Activated naive CD8-positive, alpha-beta T cell treated with anti-CD3 and anti-CD28 coated beads, Interleukin-2, amount 10 ng/mL, durations not matched to agents 7 days and 5 days (primary cell): ENCODE measurements around the gene YTHDF2. TPM values are rescaled to one million over a fixed set of nuclear protein-coding genes. Genes with fewer than 3 reads are reported as not detected.
"Not testable (repeated sequence)": the region's sequence is repeated elsewhere in the genome, so short reads cannot be mapped to it uniquely, and the experiment has no call there.

ENCODE experiments used
- ATAC-seq: fragments of 150-1000 bp; cut with Tn5 transposase; one replicate; pipeline ENCODE4 v1.10.0; 2021; ENCODE audit warnings: low read depth, moderate library complexity
- POLR2A ChIA-PET: fragments of 350-600 bp; sonication (Branson Sonifier 250); formaldehyde crosslinking; loops from one replicate; lab custom pipeline; 2021; ENCODE audit warnings: antibody characterized with exemption; lab: Charles Lee
- DNase-seq: peaks from one replicate; pipeline ENCODE4 v3.0.0; 2021
- H3K27ac Mint-ChIP-seq: one replicate; pipeline ENCODE4 v1.8.0; 2022; ENCODE audit warnings: mild to moderate bottlenecking, mixed read lengths
- H3K27me3 Mint-ChIP-seq: one replicate; pipeline ENCODE4 v1.8.0; 2022; ENCODE audit warnings: mild to moderate bottlenecking, moderate library complexity, mixed read lengths
- H3K36me3 Mint-ChIP-seq: one replicate; pipeline ENCODE4 v1.8.0; 2021; ENCODE audit warnings: mild to moderate bottlenecking, mixed read lengths
- H3K4me1 Mint-ChIP-seq: one replicate; pipeline ENCODE4 v1.8.0; 2021; ENCODE audit warnings: mixed read lengths
- H3K4me3 Mint-ChIP-seq: one replicate; pipeline ENCODE4 v1.8.0; 2022; ENCODE audit warnings: mild to moderate bottlenecking, moderate library complexity, mixed read lengths
- H3K9me3 Mint-ChIP-seq: one replicate; pipeline ENCODE4 v1.8.0; 2021; ENCODE audit warnings: mixed read lengths
- total RNA-seq, 2 experiments: library from RNA; stranded (reverse); gene quantifications; one replicate each; pipeline ENCODE4 v1.2.3, GENCODE V29; 2021

Gene YTHDF2
- total RNA-seq, 2 experiments from 2014 or later = 62.5 to 70.2 TPM

DNA sequence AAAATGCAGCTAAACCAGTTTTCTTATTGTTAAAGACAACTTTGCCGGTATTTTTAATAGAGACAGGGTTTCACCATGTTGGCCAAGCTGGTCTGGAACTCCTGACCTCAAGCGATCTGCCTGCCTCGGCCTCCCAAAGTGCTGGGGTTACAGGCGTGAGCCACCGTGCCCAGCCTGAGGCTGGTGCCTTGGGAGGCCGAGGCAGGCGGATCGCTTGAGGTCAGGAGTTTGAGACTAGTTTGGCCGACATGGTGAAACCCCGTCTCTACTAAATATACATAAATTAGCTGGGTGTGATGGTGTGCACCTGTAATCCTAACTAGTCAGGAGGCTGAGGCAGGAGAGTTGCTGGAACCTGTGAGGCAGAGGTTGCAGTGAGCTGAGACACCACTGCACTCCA, 35.2 kb downstream of the YTHDF2 start:
- H3K4me3 Mint-ChIP-seq, H3K36me3 Mint-ChIP-seq, POLR2A ChIA-PET, ATAC-seq, H3K9me3 Mint-ChIP-seq, H3K27ac Mint-ChIP-seq, H3K27me3 Mint-ChIP-seq, H3K4me1 Mint-ChIP-seq: not testable (repeated sequence)
- DNase-seq = peak; percentile 15

DNA sequence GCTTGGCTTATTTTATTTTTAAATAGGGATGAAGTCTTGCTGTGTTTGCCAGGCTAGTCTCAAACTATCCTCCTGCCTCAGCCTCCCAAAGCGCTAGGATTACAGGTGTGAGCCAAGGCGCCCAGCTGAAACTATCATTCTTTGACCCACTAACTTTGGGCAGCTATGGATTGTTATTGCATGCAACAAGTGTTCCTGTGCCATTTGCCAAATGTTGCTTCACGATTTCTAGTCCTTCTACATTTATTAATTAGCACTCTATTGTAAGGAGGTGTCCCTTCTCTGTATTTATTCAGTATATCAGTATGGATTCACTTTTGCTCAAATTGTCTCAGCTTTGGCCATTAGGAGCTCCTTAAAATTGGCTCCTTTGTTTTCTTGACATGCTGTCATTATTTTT, 36.4 kb downstream of the YTHDF2 start:
- H3K4me3 Mint-ChIP-seq = no peak overlapping the region

GRCh38 chr1:28775121-28775942, 38.6 kb downstream of the YTHDF2 start:
- DNase-seq = peak; percentile 78
- peaks cover 5% of the 10 kb centered on the region for H3K27me3 Mint-ChIP-seq
- H3K4me3 Mint-ChIP-seq = peak overlapping the region; percentile 84
- no peaks in the 10 kb centered on the region for H3K36me3 Mint-ChIP-seq
- H3K9me3 Mint-ChIP-seq = no peaks in the 10 kb centered on the region
- H3K4me1 Mint-ChIP-seq = peaks cover 3% of the 10 kb centered on the region
- peak overlapping the region; percentile 54 for H3K27ac Mint-ChIP-seq
- peak; percentile 94 for ATAC-seq
- POLR2A ChIA-PET = interaction anchor here (0.6 to 2.9 kb wide), 12 partner anchors 8 to 446 kb away, joined by 3 to 22 read pairs (median 4); partner anchors contain the start of genes MED18, RNU11, SRSF4 and TAF12

More for the DNA sequence above, 36.4 kb downstream of the YTHDF2 start:
- ATAC-seq (no peak), DNase-seq (no peak)
- POLR2A ChIA-PET = interaction anchor here (1.1 to 2.9 kb wide), 2 partner anchors 37 to 124 kb away, joined by 5 to 10 read pairs; partner anchors contain the start of genes RNU11 and YTHDF2
- Mint-ChIP-seq H3K36me3 (peaks cover 5% of the 10 kb centered on the region), H3K4me1 (peaks cover 7% of the 10 kb centered on the region), H3K27me3 (peaks cover 2% of the 10 kb centered on the region), H3K9me3 (no peaks in the 10 kb centered on the region), H3K27ac (no peak overlapping the region)

- H3K36me3 Mint-ChIP-seq = no peaks in the 10 kb centered on the region
- DNase-seq (peak; percentile 15), ATAC-seq (no peak)
- no peaks in the 10 kb centered on the region for H3K9me3 Mint-ChIP-seq
- no peak overlapping the region for H3K27ac Mint-ChIP-seq
- no peak overlapping the region for H3K4me3 Mint-ChIP-seq
- POLR2A ChIA-PET = interaction anchor here (0.7 to 2.4 kb wide), 3 partner anchors 40 to 195 kb away, joined by 4 to 22 read pairs (median 8); partner anchors contain the start of gene YTHDF2
- H3K4me1 Mint-ChIP-seq = peaks cover 3% of the 10 kb centered on the region
- peaks cover 6% of the 10 kb centered on the region for H3K27me3 Mint-ChIP-seq
Measured at GRCh38 chr1:28776341-28776740, 39.6 kb downstream of the YTHDF2 start.

- no peak for ATAC-seq
- no peak overlapping the region for H3K27ac Mint-ChIP-seq
- POLR2A ChIA-PET = no interaction called here
- peaks cover 6% of the 10 kb centered on the region for H3K27me3 Mint-ChIP-seq
- H3K4me3 Mint-ChIP-seq = no peak overlapping the region
- peaks cover 3% of the 10 kb centered on the region for H3K4me1 Mint-ChIP-seq
- peak; percentile 1 for DNase-seq
- no peaks in the 10 kb centered on the region for H3K36me3 Mint-ChIP-seq
- H3K9me3 Mint-ChIP-seq = no peaks in the 10 kb centered on the region
Measured at GRCh38 chr1:28778021-28778420, 41.3 kb downstream of the YTHDF2 start.

- POLR2A ChIA-PET = no interaction called here
- Mint-ChIP-seq H3K27me3 (peaks cover 6% of the 10 kb centered on the region), H3K27ac (no peak overlapping the region), H3K9me3 (no peaks in the 10 kb centered on the region), H3K4me1 (peaks cover 2% of the 10 kb centered on the region), H3K36me3 (no peaks in the 10 kb centered on the region), H3K4me3 (no peak overlapping the region)
- ATAC-seq (no peak), DNase-seq (no peak)
Measured at GRCh38 chr1:28779751-28780408, 43.1 kb downstream of the YTHDF2 start.

DNA sequence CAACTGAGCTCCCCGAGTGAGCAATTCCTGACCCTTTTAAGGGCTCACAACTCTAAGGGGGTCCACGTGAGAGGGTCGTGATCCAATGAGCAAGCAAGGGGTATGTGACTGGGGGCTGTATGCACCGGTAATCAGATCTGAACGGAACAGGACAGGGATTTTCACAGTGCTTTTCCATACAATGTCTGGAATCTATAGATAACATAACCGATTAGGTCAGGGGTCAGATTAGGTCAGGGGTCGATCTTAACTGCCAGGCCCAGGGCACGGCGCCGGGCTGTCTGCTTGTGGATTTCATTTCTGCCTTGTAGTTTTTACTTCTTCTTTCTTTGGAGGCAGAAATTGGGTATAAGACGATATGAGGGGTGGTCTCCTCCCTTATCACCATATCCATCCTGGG, 44.6 kb downstream of the YTHDF2 start:
- ATAC-seq (no peak), DNase-seq (no peak)
- peaks cover 5% of the 10 kb centered on the region for H3K4me1 Mint-ChIP-seq
- no peak overlapping the region for H3K27ac Mint-ChIP-seq
- POLR2A ChIA-PET = no interaction called here
- no peaks in the 10 kb centered on the region for H3K36me3 Mint-ChIP-seq
- peaks cover 10% of the 10 kb centered on the region for H3K27me3 Mint-ChIP-seq
- H3K9me3 Mint-ChIP-seq = no peaks in the 10 kb centered on the region
- H3K4me3 Mint-ChIP-seq = no peak overlapping the region

- no peak for DNase-seq
Measured at GRCh38 chr1:28782011-28782410, 45.3 kb downstream of the YTHDF2 start.

GRCh38 chr1:28783363-28783762, 46.6 kb downstream of the YTHDF2 start:
- Mint-ChIP-seq H3K4me3 (no peak overlapping the region), H3K27me3 (peaks cover 15% of the 10 kb centered on the region), H3K9me3 (no peaks in the 10 kb centered on the region), H3K27ac (no peak overlapping the region), H3K36me3 (no peaks in the 10 kb centered on the region), H3K4me1 (peaks cover 5% of the 10 kb centered on the region)
- POLR2A ChIA-PET = interaction anchor here (1.6 kb wide), 1 partner anchor 8 kb away, joined by 4 read pairs; no protein-coding TSS in a partner anchor
- ATAC-seq (no peak), DNase-seq (no peak)

More at GRCh38 chr1:28782011-28782410, 45.3 kb downstream of the YTHDF2 start:
- Mint-ChIP-seq H3K9me3 (no peaks in the 10 kb centered on the region), H3K4me3 (no peak overlapping the region), H3K27ac (no peak overlapping the region), H3K27me3 (peaks cover 12% of the 10 kb centered on the region), H3K4me1 (peaks cover 5% of the 10 kb centered on the region), H3K36me3 (no peaks in the 10 kb centered on the region)
- POLR2A ChIA-PET = no interaction called here
- no peak for ATAC-seq

GRCh38 chr1:28789412-28789811, 52.7 kb downstream of the YTHDF2 start:
- H3K27me3 Mint-ChIP-seq = peaks cover 16% of the 10 kb centered on the region
- DNase-seq = no peak
- no peak overlapping the region for H3K27ac Mint-ChIP-seq
- ATAC-seq = no peak
- H3K4me1 Mint-ChIP-seq = peaks cover 5% of the 10 kb centered on the region
- POLR2A ChIA-PET = no interaction called here
- no peak overlapping the region for H3K4me3 Mint-ChIP-seq
- H3K36me3 Mint-ChIP-seq = no peaks in the 10 kb centered on the region
- H3K9me3 Mint-ChIP-seq = no peaks in the 10 kb centered on the region

DNA sequence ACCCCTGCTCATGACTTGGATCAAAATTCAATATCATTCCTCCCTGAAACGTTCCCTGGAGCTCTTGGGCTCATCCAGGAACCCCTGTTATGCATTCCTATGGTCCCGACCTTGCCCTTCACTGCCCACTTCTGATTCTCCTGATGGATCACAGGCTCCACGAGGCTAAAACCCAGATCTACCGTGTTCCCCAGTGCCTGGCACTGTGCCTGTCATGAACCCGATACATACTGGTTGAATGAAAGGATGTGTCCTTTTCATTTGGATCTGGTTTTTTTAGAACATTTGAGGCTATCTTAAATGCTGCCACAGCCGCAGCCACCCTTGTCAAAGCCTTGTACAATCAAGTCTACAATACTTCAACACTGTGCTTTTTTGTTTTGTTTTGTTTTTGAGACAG, 53.1 kb downstream of the YTHDF2 start:
- H3K27ac Mint-ChIP-seq = no peak overlapping the region
- H3K9me3 Mint-ChIP-seq = no peaks in the 10 kb centered on the region
- H3K36me3 Mint-ChIP-seq = no peaks in the 10 kb centered on the region
- POLR2A ChIA-PET = no interaction called here
- DNase-seq (no peak), ATAC-seq (no peak)
- peaks cover 5% of the 10 kb centered on the region for H3K4me1 Mint-ChIP-seq
- no peak overlapping the region for H3K4me3 Mint-ChIP-seq
- peaks cover 16% of the 10 kb centered on the region for H3K27me3 Mint-ChIP-seq

- POLR2A ChIA-PET = interaction anchor here (0.6 kb wide), 1 partner anchor 366 kb away, joined by 5 read pairs; no protein-coding TSS in a partner anchor
- H3K9me3 Mint-ChIP-seq = no peaks in the 10 kb centered on the region
- no peak overlapping the region for H3K4me3 Mint-ChIP-seq
- ATAC-seq (no peak), DNase-seq (no peak)
- H3K27ac Mint-ChIP-seq = no peak overlapping the region
- no peaks in the 10 kb centered on the region for H3K36me3 Mint-ChIP-seq
- peaks cover 3% of the 10 kb centered on the region for H3K4me1 Mint-ChIP-seq
- H3K27me3 Mint-ChIP-seq = peaks cover 13% of the 10 kb centered on the region
Measured at GRCh38 chr1:28790377-28791035, 53.8 kb downstream of the YTHDF2 start.

DNA sequence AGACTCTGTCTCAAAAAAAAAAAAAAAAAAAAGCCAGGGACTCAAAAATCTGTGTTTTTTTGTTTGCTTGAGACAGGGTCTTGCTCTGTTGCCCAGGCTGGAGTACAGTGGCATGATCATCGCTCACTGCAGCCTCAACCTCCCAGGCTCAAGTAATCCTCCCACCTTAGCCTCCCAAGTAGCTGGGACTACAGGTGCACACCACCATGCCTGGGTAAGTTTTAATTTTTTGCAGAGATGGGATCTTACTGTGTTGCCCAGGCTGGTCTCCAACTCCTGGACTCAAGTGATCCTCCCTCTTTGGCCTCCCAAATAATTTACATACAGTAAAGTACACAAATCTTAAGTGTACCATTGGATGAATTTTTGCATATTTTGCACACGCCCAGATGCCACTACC, 55.2 kb downstream of the YTHDF2 start:
- ATAC-seq, H3K27ac Mint-ChIP-seq, POLR2A ChIA-PET: not testable (repeated sequence)

More for the DNA sequence above, 55.2 kb downstream of the YTHDF2 start:
- not testable (repeated sequence) for H3K4me3 Mint-ChIP-seq, DNase-seq, H3K9me3 Mint-ChIP-seq, H3K36me3 Mint-ChIP-seq, H3K4me1 Mint-ChIP-seq
- H3K27me3 Mint-ChIP-seq = peaks cover 14% of the 10 kb centered on the region
